ENCODE data around the gene NXF1. TPM values are rescaled to one million over a fixed set of nuclear protein-coding genes. Genes with fewer than 3 reads are reported as not detected.
A peak's percentile ranks its signal among the peaks of the same experiment; 100 is the strongest.

Gene NXF1
- total RNA-seq, 1 experiment from 2014 or later: 69.0 TPM

DNA sequence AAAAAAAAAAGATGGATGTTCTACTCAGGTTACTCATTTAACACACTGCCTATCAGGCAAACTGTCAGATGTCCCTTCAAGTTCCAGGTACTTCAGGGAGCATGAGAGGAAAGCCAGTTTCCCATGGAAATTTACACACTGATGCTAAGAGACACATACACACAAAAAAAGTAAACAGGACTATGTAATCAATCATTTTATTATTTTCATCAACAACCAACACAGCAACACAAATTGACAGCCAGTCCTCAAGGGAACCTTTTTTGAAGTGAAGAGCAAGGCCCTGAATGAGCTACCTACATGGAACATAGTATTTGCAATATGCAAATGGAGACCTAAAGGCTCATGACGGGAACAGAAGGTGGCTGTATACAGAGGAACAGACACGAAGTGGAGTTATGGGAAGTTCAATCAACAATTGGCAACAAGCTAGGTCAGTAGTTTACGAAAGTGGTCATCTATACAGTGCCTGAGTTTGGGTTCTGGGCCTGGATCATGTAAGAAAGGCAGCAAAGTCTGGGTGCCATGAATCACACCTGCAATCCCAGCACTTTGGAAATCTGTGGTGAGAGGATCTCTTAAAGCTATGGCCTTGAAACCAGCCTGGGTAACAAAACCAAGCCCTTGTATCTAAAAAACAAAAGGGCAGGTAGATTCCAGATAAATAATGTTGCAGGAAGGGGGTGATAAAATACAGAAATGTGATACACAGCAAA lies 46.7 kb upstream of the NXF1 start:
- WGBS (ENCODE audit: extremely low coverage, insufficient read length, low lambda C conversion rate): no CpG with 5 or more reads among the region's 3 CpGs
- H3K36me3 Mint-ChIP-seq (ENCODE audit: insufficient read depth in 1 of 3, low read depth in 3 of 3): peaks cover 39 to 50% (median 45%) of the 10 kb centered on the region in 3 experiments
- Histone ChIP-seq H3K18ac (ENCODE audit: insufficient read length, low read depth, low read length) (no peak overlapping the region), H3K4me1 (ENCODE audit: insufficient read depth, low read length) (no peaks in the 10 kb centered on the region; the same call in 1 of the 2 replicates), H3K56ac (ENCODE audit: insufficient read length, low read depth, low read length) (no peak overlapping the region), H3K23me2 (ENCODE audit: insufficient read length, low read depth, low read length, poor library complexity, severe bottlenecking) (peaks cover 8% of the 10 kb centered on the region), H3K79me1 (ENCODE audit: insufficient read depth, low read depth, low read length, poor library complexity, severe bottlenecking) (no peaks in the 10 kb centered on the region), H2AFZ (ENCODE audit: low read length) (no peak overlapping the region), H2AK5ac (ENCODE audit: insufficient read length, low read length) (no peak overlapping the region), H2BK5ac (ENCODE audit: insufficient read length, low read length) (no peak overlapping the region), H4K8ac (replicated peaks; ENCODE audit: insufficient read length, low read depth, low read length) (no peak overlapping the region), H3K23ac (ENCODE audit: insufficient read length, low read depth, low read length) (no peak overlapping the region), H3K79me2 (ENCODE audit: insufficient read depth, low read length) (peaks cover 34% of the 10 kb centered on the region), H2BK120ac (ENCODE audit: low read depth, low read length, poor library complexity, severe bottlenecking) (no peak overlapping the region), H3K27ac (ENCODE audit: insufficient read length, low read depth, low read length) (peak overlapping the region; percentile 15), H3K4ac (ENCODE audit: low read depth, low read length) (no peak overlapping the region), H4K91ac (ENCODE audit: insufficient read length, low read depth, low read length) (no peak overlapping the region), H2BK12ac (ENCODE audit: insufficient read length, low read depth, low read length) (no peak overlapping the region), H3K9ac (ENCODE audit: extremely low read depth, insufficient read length, low read length) (no peak overlapping the region), H3K14ac (ENCODE audit: insufficient read depth, low read length) (no peak overlapping the region), H3K9me3 (ENCODE audit: control insufficient read depth, low read depth, low read length) (no peaks in the 10 kb centered on the region), H3T11ph (ENCODE audit: low read length) (no peak overlapping the region), H2BK15ac (ENCODE audit: low read depth, low read length) (no peak overlapping the region), H4K20me1 (ENCODE audit: control insufficient read depth, insufficient read depth, insufficient read length) (no peaks in the 10 kb centered on the region), H3K4me2 (ENCODE audit: insufficient read depth, insufficient read length, low read length) (peak overlapping the region; percentile 11), H2BK20ac (ENCODE audit: low read depth, low read length, poor library complexity, severe bottlenecking) (no peak overlapping the region), H3K27me3 (ENCODE audit: insufficient read depth, low read length) (no peaks in the 10 kb centered on the region), H4K5ac (ENCODE audit: insufficient read length, low read depth, low read length) (no peak overlapping the region)
- peaks cover 14% of the 10 kb centered on the region in 2 experiments for H3K9me3 Mint-ChIP-seq
- TF ChIP-seq, protein P1, sequence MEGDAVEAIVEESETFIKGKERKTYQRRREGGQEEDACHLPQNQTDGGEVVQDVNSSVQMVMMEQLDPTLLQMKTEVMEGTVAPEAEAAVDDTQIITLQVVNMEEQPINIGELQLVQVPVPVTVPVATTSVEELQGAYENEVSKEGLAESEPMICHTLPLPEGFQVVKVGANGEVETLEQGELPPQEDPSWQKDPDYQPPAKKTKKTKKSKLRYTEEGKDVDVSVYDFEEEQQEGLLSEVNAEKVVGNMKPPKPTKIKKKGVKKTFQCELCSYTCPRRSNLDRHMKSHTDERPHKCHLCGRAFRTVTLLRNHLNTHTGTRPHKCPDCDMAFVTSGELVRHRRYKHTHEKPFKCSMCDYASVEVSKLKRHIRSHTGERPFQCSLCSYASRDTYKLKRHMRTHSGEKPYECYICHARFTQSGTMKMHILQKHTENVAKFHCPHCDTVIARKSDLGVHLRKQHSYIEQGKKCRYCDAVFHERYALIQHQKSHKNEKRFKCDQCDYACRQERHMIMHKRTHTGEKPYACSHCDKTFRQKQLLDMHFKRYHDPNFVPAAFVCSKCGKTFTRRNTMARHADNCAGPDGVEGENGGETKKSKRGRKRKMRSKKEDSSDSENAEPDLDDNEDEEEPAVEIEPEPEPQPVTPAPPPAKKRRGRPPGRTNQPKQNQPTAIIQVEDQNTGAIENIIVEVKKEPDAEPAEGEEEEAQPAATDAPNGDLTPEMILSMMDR (conservative IDR thresholded peaks at IDR 0.05): no peak
- peaks cover 20 to 35% of the 10 kb centered on the region in 2 experiments for H3K4me1 Mint-ChIP-seq
- H3K27me3 Mint-ChIP-seq (ENCODE audit: low read depth): peaks cover 5% of the 10 kb centered on the region; the same call in 1 of the 2 replicates
- peak overlapping the region; percentile 9 to 98 (median 31); a peak in 5 of 7 replicates for H3K27ac Mint-ChIP-seq
- H3K4me3 Mint-ChIP-seq: peak overlapping the region; percentile 99
- no peak for DNase-seq
